Tibial nerve (tissue), 4 donors: ENCODE results near the gene EFNA3.

Experiments used
- CTCF ChIP-seq, 5 experiments: fragments of 200-600 bp in 3 of 5; fragments of 450-650 bp in 2 of 5; sonication (generic) in 3 of 5; IDR thresholded peaks; one replicate each; pipeline ENCODE4 v1.5.1; 2016 to 2019; ENCODE audit warnings: antibody characterized with exemption in 5 of 5, mild to moderate bottlenecking in 3 of 5, moderate library complexity in 2 of 5
- EP300 ChIP-seq, 2 donors: sonication (generic); formaldehyde crosslinking; IDR thresholded peaks; one replicate each; pipeline ENCODE4 v1.6.1; 2017; ENCODE audit warnings: antibody characterized with exemption in 2 of 2, mild to moderate bottlenecking in 1 of 2
- POLR2A ChIP-seq, 2 donors: fragments of 450-650 bp; IDR thresholded peaks; one replicate each; pipeline ENCODE4 v1.6.1; 2017; ENCODE audit warnings: antibody characterized with exemption in 2 of 2, mild to moderate bottlenecking in 2 of 2, moderate library complexity in 2 of 2

- TF ChIP-seq CTCF (IDR thresholded peaks at IDR 0.05) (no peak), EP300 (IDR thresholded peaks at IDR 0.05) (no peak), POLR2A (IDR thresholded peaks at IDR 0.05) (no peak)
Measured at GRCh38 chr1:155133799-155134281, 55.2 kb downstream of the EFNA3 start.
